ENCODE measurements around the gene SNX33. TPM values are rescaled to one million over a fixed set of nuclear protein-coding genes. Genes with fewer than 3 reads are reported as not detected.

The SNX33 gene
- total RNA-seq, 3 donors from 2014 or later, result 23.6 to 38.2 (median 28.7) TPM

- TF ChIP-seq, protein P1, sequence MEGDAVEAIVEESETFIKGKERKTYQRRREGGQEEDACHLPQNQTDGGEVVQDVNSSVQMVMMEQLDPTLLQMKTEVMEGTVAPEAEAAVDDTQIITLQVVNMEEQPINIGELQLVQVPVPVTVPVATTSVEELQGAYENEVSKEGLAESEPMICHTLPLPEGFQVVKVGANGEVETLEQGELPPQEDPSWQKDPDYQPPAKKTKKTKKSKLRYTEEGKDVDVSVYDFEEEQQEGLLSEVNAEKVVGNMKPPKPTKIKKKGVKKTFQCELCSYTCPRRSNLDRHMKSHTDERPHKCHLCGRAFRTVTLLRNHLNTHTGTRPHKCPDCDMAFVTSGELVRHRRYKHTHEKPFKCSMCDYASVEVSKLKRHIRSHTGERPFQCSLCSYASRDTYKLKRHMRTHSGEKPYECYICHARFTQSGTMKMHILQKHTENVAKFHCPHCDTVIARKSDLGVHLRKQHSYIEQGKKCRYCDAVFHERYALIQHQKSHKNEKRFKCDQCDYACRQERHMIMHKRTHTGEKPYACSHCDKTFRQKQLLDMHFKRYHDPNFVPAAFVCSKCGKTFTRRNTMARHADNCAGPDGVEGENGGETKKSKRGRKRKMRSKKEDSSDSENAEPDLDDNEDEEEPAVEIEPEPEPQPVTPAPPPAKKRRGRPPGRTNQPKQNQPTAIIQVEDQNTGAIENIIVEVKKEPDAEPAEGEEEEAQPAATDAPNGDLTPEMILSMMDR (IDR thresholded peaks at IDR 0.05), result no peak
- DNase-seq, result no peak
- intact Hi-C loops (cut with DNase I, micrococcal nuclease), result loop anchor here in 1 of 2 donors (10.0 kb wide), 1 partner anchor 190 kb away; the partner anchor contains the start of gene SIN3A
- no peak for ATAC-seq
- H3K9me3 ChIP-seq, result no peaks in the 10 kb centered on the region
- H3K36me3 ChIP-seq (ENCODE audit: low read depth), result no peaks in the 10 kb centered on the region
- no peak overlapping the region for H3K4me3 ChIP-seq
- peaks cover 17% of the 10 kb centered on the region for H3K4me1 ChIP-seq (ENCODE audit: low read depth)
These were observed 3.3 kb upstream of the SNX33 start for GRCh38 chr15:75644376-75644775.

GRCh38 chr15:75646112-75646943 is 1.4 kb upstream of the SNX33 start:
- Histone ChIP-seq H3K9me3 (no peaks in the 10 kb centered on the region), H3K4me1 (ENCODE audit: low read depth) (peaks cover 28% of the 10 kb centered on the region), H3K4me3 (peak overlapping the region; percentile 50), H3K36me3 (ENCODE audit: low read depth) (no peaks in the 10 kb centered on the region)
- ATAC-seq (no peak), DNase-seq (no peak)
- intact Hi-C loops (cut with DNase I, micrococcal nuclease), result loop anchor here in 1 of 2 donors (10.0 kb wide), 1 partner anchor 192 kb away; the partner anchor contains the start of gene SIN3A
- TF ChIP-seq, protein P1 (IDR thresholded peaks at IDR 0.05), result no peak

GRCh38 chr15:75646944-75647364 is 758 bp upstream of the SNX33 start:
- no peaks in the 10 kb centered on the region for H3K9me3 ChIP-seq
- ATAC-seq (peak; percentile 41), DNase-seq (peak; percentile 55 to 71 (median 57))
- no peaks in the 10 kb centered on the region for H3K36me3 ChIP-seq (ENCODE audit: low read depth)
- TF ChIP-seq, protein P1 (IDR thresholded peaks at IDR 0.05), result no peak
- H3K4me1 ChIP-seq (ENCODE audit: low read depth), result peaks cover 33% of the 10 kb centered on the region
- intact Hi-C loops (cut with DNase I, micrococcal nuclease), result loop anchor here in 1 of 2 donors (10.0 kb wide), 1 partner anchor 192 kb away; the partner anchor contains the start of gene SIN3A
- H3K4me3 ChIP-seq, result peak overlapping the region; percentile 50

- Histone ChIP-seq H3K36me3 (ENCODE audit: low read depth) (no peaks in the 10 kb centered on the region), H3K4me1 (ENCODE audit: low read depth) (peaks cover 46% of the 10 kb centered on the region), H3K9me3 (no peaks in the 10 kb centered on the region), H3K4me3 (peak overlapping the region; percentile 50)
- intact Hi-C loops (cut with DNase I, micrococcal nuclease), result loop anchor here in 1 of 2 donors (10.0 kb wide), 1 partner anchor 194 kb away; the partner anchor contains the start of gene SIN3A
- TF ChIP-seq, protein P1 (IDR thresholded peaks at IDR 0.05), result no peak
- peak; percentile 24 for ATAC-seq
- DNase-seq, result peak in 2 of 3 donors; percentile 44 to 68
These were observed 666 bp downstream of the SNX33 start for GRCh38 chr15:75648156-75649000.

DNA sequence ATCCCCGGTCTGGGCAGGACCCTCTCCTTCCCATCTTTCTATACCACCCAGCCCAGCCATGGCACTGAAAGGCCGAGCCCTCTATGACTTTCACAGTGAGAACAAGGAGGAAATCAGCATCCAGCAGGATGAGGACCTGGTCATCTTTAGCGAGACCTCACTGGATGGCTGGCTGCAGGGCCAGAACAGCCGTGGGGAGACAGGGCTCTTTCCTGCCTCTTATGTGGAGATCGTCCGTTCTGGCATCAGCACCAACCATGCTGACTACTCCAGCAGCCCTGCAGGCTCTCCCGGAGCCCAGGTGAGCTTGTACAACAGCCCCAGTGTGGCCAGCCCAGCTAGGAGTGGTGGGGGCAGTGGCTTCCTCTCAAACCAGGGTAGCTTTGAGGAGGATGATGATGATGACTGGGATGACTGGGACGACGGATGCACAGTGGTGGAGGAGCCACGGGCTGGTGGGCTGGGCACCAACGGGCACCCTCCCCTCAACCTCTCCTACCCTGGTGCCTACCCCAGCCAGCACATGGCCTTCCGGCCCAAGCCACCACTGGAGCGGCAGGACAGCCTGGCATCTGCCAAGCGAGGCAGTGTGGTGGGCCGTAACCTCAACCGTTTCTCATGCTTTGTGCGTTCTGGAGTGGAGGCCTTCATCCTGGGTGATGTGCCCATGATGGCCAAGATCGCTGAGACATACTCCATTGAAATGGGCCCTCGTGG is 1.5 kb downstream of the SNX33 start:
- TF ChIP-seq, protein P1 (IDR thresholded peaks at IDR 0.05), result no peak
- Histone ChIP-seq H3K36me3 (ENCODE audit: low read depth) (no peaks in the 10 kb centered on the region), H3K9me3 (no peaks in the 10 kb centered on the region), H3K4me3 (no peak overlapping the region), H3K4me1 (ENCODE audit: low read depth) (peaks cover 50% of the 10 kb centered on the region)
- no peak for ATAC-seq
- no peak for DNase-seq
- intact Hi-C loops (cut with DNase I, micrococcal nuclease), result loop anchor here in 1 of 2 donors (10.0 kb wide), 1 partner anchor 194 kb away; the partner anchor contains the start of gene SIN3A
